C4-2B (cell line): ENCODE measurements around the gene PFAS.

Experiments used
- ZFX ChIP-seq: fragments of 450-650 bp; IDR thresholded peaks from 2 replicates; pipeline ENCODE4 v1.6.1; 2017
- TF ChIP-seq, protein P1 (sequence below): fragments of 450-650 bp; conservative IDR thresholded peaks from 2 replicates; pipeline ENCODE4 v1.5.1; 2017; ENCODE audit warnings: mild to moderate bottlenecking

- TF ChIP-seq, protein P1, sequence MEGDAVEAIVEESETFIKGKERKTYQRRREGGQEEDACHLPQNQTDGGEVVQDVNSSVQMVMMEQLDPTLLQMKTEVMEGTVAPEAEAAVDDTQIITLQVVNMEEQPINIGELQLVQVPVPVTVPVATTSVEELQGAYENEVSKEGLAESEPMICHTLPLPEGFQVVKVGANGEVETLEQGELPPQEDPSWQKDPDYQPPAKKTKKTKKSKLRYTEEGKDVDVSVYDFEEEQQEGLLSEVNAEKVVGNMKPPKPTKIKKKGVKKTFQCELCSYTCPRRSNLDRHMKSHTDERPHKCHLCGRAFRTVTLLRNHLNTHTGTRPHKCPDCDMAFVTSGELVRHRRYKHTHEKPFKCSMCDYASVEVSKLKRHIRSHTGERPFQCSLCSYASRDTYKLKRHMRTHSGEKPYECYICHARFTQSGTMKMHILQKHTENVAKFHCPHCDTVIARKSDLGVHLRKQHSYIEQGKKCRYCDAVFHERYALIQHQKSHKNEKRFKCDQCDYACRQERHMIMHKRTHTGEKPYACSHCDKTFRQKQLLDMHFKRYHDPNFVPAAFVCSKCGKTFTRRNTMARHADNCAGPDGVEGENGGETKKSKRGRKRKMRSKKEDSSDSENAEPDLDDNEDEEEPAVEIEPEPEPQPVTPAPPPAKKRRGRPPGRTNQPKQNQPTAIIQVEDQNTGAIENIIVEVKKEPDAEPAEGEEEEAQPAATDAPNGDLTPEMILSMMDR, result no peak
- TF ChIP-seq ZFX, result no peak
Measured at GRCh38 chr17:8206536-8206935, 42.6 kb upstream of the PFAS start.
